ENCODE measurements around the gene SLC35F3. TPM values are rescaled to one million over a fixed set of nuclear protein-coding genes. Genes with fewer than 3 reads are reported as not detected.

Gene SLC35F3
- total RNA-seq, 1 donor from 2014 or later, result 2.6 TPM

DNA sequence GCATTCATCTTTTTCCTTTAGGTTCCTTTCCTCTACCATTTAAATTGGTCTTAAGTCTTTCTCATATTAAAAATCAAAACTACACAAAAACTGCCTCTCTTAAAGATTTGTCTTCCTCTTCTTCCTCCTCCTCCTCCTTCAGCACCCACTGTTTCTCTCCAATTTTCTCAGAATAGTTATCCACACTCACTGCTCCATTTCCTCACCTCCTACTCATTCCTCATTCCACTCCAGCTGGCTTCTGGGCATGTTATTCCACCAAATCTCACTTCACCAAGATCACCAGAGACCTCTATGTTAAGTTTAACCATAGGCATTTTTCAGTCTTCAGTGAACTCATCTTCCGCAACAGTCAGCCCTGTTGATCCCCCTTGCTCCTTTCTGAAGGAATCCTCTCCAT lies 173.7 kb downstream of the SLC35F3 start:
- peaks cover 6% of the 10 kb centered on the region for H3K27me3 Mint-ChIP-seq (ENCODE audit: low read depth)
- H3K4me3 Mint-ChIP-seq, result no peak overlapping the region
- H3K36me3 Mint-ChIP-seq (ENCODE audit: low read depth), result no peaks in the 10 kb centered on the region
- no peak overlapping the region for H3K27ac Mint-ChIP-seq (ENCODE audit: unreplicated experiment)
- H3K4me1 Mint-ChIP-seq, result no peaks in the 10 kb centered on the region
- TF ChIP-seq CTCF (conservative IDR thresholded peaks at IDR 0.05), result no peak
- peaks cover 3% of the 10 kb centered on the region for H3K9me3 Mint-ChIP-seq
- DNase-seq (ENCODE audit: low read depth, low spot score), result no peak

- no peak overlapping the region for H3K4me3 Mint-ChIP-seq
- no peak overlapping the region for H3K27ac Mint-ChIP-seq (ENCODE audit: unreplicated experiment)
- H3K36me3 Mint-ChIP-seq (ENCODE audit: low read depth), result no peaks in the 10 kb centered on the region
- peaks cover 3% of the 10 kb centered on the region for H3K9me3 Mint-ChIP-seq
- no peak for TF ChIP-seq CTCF (conservative IDR thresholded peaks at IDR 0.05)
- no peaks in the 10 kb centered on the region for H3K4me1 Mint-ChIP-seq
- no peak for DNase-seq (ENCODE audit: low read depth, low spot score)
- H3K27me3 Mint-ChIP-seq (ENCODE audit: low read depth), result peaks cover 6% of the 10 kb centered on the region
Measured at GRCh38 chr1:234079896-234080295, 175.4 kb downstream of the SLC35F3 start.

GRCh38 chr1:234083460-234083859 lies 179.0 kb downstream of the SLC35F3 start:
- no peak for DNase-seq (ENCODE audit: low read depth, low spot score)
- Mint-ChIP-seq H3K27ac (ENCODE audit: unreplicated experiment) (no peak overlapping the region), H3K27me3 (ENCODE audit: low read depth) (peaks cover 9% of the 10 kb centered on the region), H3K4me3 (no peak overlapping the region), H3K4me1 (no peaks in the 10 kb centered on the region), H3K36me3 (ENCODE audit: low read depth) (no peaks in the 10 kb centered on the region), H3K9me3 (peaks cover 3% of the 10 kb centered on the region)
- TF ChIP-seq CTCF (conservative IDR thresholded peaks at IDR 0.05), result no peak

DNA sequence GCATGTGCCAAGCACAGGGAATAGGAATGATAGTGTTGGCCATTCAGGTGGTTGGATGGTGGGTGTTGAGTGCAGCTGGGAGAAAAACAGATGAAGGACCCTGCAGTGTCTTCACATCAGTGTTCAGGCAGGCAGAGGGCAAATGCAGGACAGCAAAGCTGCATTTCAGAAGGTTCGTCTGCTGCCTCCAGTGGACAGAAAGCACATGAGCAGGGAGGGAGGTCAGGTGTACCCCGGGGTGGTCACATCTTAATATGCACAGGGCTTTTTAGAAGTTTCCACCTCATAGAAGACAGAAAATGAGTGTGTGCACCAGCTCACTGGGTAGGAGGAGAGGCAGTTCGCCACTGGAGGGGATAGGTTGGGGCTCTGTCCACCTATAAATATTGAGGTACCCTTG lies 184.9 kb downstream of the SLC35F3 start:
- H3K27ac Mint-ChIP-seq (ENCODE audit: unreplicated experiment), result no peak overlapping the region
- H3K9me3 Mint-ChIP-seq, result no peaks in the 10 kb centered on the region
- DNase-seq (ENCODE audit: low read depth, low spot score), result no peak
- H3K36me3 Mint-ChIP-seq (ENCODE audit: low read depth), result no peaks in the 10 kb centered on the region
- no peak for TF ChIP-seq CTCF (conservative IDR thresholded peaks at IDR 0.05)
- peaks cover 2% of the 10 kb centered on the region for H3K4me1 Mint-ChIP-seq
- H3K4me3 Mint-ChIP-seq, result no peak overlapping the region
- peaks cover 5% of the 10 kb centered on the region for H3K27me3 Mint-ChIP-seq (ENCODE audit: low read depth)

- no peaks in the 10 kb centered on the region for H3K9me3 Mint-ChIP-seq
- no peak overlapping the region for H3K27ac Mint-ChIP-seq (ENCODE audit: unreplicated experiment)
- no peak for DNase-seq (ENCODE audit: low read depth, low spot score)
- TF ChIP-seq CTCF (conservative IDR thresholded peaks at IDR 0.05), result no peak
- H3K4me3 Mint-ChIP-seq, result no peak overlapping the region
- H3K4me1 Mint-ChIP-seq, result peaks cover 6% of the 10 kb centered on the region
- H3K27me3 Mint-ChIP-seq (ENCODE audit: low read depth), result peaks cover 5% of the 10 kb centered on the region
- H3K36me3 Mint-ChIP-seq (ENCODE audit: low read depth), result no peaks in the 10 kb centered on the region
Measured at GRCh38 chr1:234090212-234091064, 186.0 kb downstream of the SLC35F3 start.

Measured in neural crest cell (in vitro differentiated cells).